ENCODE data around the gene POLR3F. TPM values are rescaled to one million over a fixed set of nuclear protein-coding genes. Genes with fewer than 3 reads are reported as not detected.

The POLR3F gene
- total and polyA plus RNA-seq, 9 of the 15 experiments (the other 6 are each of a cell fraction or from before 2014, with no cell fraction given): 7.0 to 15.0 (median 9.6) TPM

- TF ChIP-seq AFF1 (IDR thresholded peaks at IDR 0.05; ENCODE audit: low read depth in 1 of 2, partially characterized antibody in 2 of 2) (peak in 1 of 2 experiments; percentile 56), CBX2 (IDR thresholded peaks at IDR 0.05; ENCODE audit: insufficient read depth, low read length, poor library complexity, severe bottlenecking) (no peak), FUS (optimal IDR thresholded peaks at IDR 0.05; ENCODE audit: low read depth, low read length) (no peak), PTTG1 (tag; IDR thresholded peaks at IDR 0.05; ENCODE audit: low read depth) (no peak), NFIX (CRISPR knock-in tag; IDR thresholded peaks at IDR 0.05; ENCODE audit: low read depth) (no peak), ETS2 (tag; IDR thresholded peaks at IDR 0.05; ENCODE audit: borderline replicate concordance, poor library complexity, severe bottlenecking) (no peak), ELF2 (CRISPR knock-in tag; IDR thresholded peaks at IDR 0.05) (no peak), SMARCC2 (IDR thresholded peaks at IDR 0.05; ENCODE audit: low read depth) (no peak), SUPT5H (IDR thresholded peaks at IDR 0.05) (peak; percentile 67), MTA1 (IDR thresholded peaks at IDR 0.05; ENCODE audit: borderline replicate concordance) (peak; percentile 99), KDM2B (CRISPR knock-in tag; IDR thresholded peaks at IDR 0.05) (no peak), YBX1 (IDR thresholded peaks at IDR 0.05) (no peak), NKRF (IDR thresholded peaks at IDR 0.05; ENCODE audit: borderline replicate concordance) (no peak), ZNF212 (CRISPR knock-in tag; IDR thresholded peaks at IDR 0.05) (no peak), ZNF124 (CRISPR knock-in tag; IDR thresholded peaks at IDR 0.05) (no peak), ZNF217 (CRISPR knock-in tag; IDR thresholded peaks at IDR 0.05) (no peak), ATF2 (CRISPR knock-in tag; IDR thresholded peaks at IDR 0.05) (no peak), MAZ (CRISPR knock-in tag; conservative IDR thresholded peaks at IDR 0.05 in 1 of 2, IDR thresholded peaks at IDR 0.05 in 1 of 2) (peak in 1 of 2 experiments; percentile 21; a peak in 1 of 4 replicates), TAF15 (IDR thresholded peaks at IDR 0.05; ENCODE audit: low read depth, low read length) (no peak), ZNF146 (CRISPR knock-in tag; IDR thresholded peaks at IDR 0.05; ENCODE audit: unreplicated experiment) (no peak)
These were observed at the start of gene POLR3F, which contains the start of gene DZANK1 (continued) for GRCh38 chr20:18466894-18467730.
